GM21737 (cell line): ENCODE data around the gene CLDN19.
"Not testable (repeated sequence)": the region's sequence is repeated elsewhere in the genome, so short reads cannot be mapped to it uniquely, and the experiment has no call there.

Source experiments
- ATAC-seq: cut with Tn5 transposase; IDR thresholded peaks from one replicate; pipeline ENCODE4 v1.9.1; 2021; ENCODE audit warnings: mild to moderate bottlenecking, moderate library complexity; ENCODE audit not compliant: unreplicated experiment

The CLDN19 gene

DNA sequence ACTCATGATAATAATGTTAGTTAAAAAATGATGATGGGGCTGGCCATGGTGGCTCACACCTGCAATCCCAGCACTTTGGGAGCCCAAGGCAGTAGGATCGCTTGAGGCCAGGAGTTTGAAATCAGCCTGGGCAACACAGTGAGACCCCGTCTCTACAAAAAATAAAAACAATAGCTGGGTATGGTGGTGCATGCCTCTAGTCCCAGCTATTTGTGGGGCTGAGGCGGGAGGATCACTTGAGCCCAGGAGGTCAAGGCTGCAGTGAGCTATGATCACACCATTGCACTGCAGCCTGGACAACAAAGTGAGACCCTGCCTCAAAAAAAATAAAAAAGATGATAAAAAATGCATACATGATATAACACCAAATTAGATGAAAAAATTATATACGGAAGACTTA is 21.5 kb upstream of the CLDN19 start:
- ATAC-seq = no peak

DNA sequence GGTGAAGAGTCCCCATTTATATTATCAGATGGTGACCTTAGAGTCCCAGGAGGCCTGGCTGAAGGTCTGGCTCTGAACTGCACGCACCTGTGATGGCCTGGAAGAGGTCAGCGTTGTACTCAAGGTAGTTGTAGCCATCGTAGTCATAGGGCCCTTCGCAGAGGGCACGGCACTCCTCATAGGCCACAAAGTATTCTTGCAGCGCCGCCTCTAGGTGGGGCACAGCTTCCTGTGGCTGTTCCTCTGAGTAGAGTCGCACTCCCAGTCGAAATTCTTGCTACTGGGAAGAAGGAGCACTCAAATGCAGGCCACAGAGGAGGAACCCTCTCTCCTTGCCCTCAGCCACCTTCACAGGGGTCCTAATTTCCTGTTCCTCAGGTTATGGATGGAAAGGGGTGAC is 19.1 kb upstream of the CLDN19 start:
- no peak for ATAC-seq

DNA sequence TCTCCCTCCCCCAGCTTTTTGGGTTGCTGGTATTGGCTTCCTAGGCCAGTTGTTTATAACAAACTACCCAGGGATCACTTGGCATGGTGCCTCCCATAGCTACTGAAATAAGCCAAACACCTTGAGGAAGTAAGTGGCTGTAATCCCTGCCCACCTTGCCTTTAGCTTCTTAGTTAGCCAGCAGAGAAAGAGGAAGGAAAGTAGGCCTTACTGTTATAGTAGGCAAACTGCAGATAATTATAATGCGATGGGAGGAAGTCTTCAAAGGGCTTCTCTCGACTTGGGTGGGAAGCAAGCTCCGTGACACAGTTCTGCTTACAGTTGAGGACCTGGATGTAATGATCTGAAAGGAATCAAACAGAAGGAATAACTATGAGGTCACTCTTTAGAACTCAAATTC is 18.6 kb upstream of the CLDN19 start:
- no peak for ATAC-seq

DNA sequence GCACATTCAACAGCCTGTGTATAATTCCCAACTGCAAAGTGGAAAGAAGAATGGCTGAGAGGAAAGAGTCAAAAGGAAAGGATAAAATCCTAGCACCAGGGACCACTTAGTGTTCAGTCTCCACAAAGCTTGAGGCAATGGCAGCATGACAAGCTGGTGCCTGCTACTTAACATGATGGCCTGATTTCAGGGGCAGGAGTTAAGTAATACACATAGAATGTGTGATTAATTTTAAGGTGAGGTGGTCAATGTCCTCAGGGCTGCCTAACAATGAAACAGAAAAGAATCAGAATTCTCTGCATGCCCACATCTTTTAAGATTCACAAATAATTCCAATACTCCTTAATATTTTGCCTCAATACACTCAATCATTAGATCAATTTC is 17.8 kb upstream of the CLDN19 start:
- ATAC-seq = no peak

DNA sequence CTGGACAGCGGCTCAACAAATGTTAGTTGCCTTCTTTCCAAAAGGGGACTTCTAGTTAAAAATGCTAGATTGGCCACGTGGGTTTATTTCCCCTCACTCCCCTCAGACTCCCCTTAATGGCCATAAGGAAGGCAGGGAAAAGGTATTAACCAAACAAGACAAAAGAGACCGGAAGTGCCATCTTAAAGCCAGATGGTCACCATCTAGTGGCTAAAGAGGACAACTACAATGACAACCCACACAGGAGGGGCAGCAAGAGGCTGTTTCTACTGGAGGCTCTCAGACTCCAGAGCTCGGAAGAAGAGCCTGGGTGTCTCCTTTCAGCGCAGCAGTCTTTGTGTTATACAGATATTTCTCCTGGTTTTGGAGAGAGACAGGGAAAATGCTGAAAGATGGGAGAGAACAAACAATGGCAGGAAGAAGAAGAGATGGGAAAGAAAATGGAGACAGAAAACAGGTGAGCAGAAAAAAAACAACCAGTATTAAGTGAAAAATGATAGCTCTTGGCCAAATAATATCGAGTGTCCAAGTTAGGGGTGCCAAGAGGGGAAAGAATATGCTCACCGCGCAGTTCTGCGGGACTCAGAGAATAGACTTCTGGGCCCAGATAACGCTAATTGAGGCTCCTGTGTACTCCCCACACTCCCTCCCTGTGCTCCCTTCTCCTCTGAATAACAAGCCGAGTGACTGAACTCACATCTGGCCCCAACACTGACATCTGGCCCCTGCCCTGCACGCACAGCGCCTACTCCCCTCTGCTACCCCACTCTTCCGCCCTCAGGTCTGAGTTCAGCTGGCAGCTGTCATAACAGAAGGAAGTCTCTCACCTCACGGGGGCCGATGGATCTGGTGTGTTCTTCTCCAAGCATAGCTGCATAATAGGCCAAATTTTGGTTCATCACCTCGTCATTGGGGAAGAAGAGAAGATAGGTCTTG is 17.2 kb upstream of the CLDN19 start:
- ATAC-seq = no peak

DNA sequence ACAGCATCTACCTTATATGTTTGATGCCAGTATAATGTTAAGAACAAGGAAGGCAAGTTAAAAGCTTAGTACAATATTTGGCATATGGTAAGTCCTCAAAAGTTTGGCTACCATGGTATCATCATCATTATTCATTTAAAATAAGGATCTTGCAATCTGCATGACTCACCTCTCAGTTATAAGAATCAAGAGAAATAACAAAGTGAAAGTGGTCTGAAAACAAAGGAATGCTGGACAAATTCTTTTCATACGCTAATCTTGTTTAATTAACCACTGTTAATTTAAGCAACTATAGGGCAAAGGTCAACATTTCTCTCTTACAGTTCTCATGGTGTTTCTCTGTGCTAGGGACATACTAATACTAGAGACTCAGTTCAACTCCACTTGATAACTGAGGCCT is 13.0 kb upstream of the CLDN19 start:
- no peak for ATAC-seq

DNA sequence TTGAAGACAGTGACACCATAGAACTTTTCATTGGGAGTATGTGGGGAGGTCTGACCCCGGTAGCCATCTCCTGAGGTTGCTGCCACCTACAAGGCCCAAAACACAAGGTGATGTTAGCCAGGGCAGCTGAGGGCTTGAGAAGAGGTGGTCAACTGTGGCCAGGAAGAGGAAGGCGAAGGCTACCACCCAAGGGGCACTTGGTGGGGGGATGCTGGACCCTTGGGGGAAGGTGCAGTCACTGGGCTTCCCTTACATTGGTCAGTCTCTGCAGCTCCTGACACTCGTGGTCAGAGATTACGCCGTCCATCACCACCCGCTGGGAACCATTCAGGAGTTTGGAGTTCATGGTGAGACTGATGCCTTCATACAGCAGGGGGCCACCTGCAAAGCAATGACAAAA is 12.2 kb upstream of the CLDN19 start:
- ATAC-seq = no peak

DNA sequence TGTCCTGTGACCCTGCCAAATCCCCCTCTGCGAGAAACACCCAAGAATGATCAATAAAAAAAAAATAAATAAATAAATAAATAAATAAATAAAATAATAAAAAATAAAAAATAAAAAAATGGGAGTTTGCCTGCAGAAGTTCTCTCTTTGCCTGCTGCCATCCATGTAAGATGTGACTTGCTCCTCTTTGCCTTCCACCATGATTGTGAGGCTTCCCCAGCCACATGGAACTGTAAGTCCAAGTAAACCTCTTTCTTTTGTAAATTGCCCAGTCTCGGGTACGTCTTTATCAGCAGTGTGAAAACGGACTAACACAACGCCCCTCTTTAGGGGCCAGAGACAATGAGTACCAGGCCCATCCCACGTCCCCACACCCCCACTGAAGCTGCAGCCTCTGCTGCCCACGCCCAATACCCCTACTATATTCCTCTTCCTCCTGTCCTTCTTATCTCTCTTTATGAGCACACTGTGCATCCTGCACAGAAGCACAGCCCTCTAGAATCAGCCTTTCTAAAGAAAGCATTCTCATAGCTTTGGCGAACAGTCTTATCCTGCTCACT is 11.6 kb upstream of the CLDN19 start:
- not testable (repeated sequence) for ATAC-seq

DNA sequence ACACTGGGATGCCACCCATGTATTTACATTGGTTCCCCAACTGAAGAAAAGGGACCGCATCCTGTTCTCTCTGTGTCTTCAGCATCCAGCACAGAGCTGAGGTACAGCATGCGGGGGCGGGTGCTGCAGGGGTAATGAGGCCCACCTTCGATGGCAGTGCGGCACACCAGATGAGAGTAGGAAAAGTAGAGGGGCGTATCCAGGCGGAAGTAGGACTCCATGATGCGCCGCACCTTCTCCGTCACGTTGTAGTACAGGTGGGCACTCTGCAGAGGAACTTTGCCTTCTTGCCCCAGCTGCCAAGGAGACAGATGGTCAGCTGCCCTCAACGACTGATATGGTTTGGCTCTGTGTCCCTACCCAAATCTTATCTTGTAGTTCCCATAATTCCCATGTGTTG is 10.0 kb upstream of the CLDN19 start:
- ATAC-seq = no peak

DNA sequence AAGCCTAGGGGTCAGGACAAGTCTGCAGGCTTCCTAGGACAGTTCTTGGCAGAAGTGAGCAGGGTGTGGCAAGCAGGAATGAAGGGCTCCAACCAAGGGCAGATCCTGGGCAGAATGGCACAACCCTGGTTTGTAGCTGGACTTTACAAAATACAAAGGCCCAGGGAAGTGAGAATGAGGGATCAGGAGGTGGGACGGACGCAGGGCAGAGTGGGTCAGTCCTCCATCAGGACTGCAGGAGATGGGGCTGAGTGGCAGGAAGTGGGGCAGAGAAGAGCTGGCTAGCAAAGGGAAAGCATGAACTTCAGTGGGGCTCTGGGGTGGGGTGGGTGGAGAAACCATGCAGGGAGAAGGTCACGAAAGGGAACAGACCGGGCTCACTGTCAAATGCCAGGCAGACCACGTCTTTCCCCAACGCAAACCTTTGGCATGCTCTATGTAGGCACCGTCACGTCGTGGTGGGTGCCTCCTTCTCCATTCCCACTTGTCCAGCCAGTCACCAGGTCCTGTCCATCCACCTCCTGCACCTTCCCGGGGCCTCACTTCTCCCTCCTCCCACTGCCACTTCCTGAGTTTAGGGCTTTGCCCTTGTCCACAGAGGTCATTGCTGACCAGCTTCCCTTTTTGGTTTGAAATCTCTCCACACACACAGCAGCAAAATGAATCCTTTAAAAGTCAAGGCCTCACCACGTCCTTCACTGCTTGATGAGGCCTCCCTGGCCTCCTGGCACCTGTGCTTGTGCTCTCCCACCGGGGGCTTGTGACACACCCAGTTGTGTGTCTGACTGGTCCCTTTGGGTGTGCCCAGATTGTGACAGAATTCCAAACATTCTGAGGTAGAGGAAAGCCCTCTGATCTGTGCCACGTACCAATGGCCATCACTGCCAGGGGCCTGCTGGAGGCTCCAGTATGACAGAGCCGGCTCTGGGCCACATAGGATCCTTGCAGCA is 8.7 kb upstream of the CLDN19 start:
- no peak for ATAC-seq

DNA sequence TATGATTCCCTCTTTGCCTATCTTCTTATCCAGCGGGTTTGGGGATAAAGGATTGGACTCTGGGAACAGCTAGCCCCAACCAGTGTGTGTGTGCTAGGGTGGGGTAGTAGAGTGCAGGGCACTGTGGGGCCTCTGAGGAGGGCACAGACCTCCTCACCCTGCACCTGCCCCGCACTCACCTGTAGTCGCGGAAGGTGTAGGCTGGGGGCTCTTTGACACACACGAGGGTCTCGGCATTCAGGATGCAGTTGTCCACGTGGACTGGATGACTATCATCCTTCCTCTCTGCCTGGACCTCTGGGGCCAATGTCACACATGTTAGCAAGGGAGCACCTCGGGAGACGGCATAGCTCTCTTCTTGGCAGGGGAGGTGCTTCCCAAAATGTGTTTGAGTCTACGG is 8.0 kb upstream of the CLDN19 start:
- ATAC-seq = no peak

DNA sequence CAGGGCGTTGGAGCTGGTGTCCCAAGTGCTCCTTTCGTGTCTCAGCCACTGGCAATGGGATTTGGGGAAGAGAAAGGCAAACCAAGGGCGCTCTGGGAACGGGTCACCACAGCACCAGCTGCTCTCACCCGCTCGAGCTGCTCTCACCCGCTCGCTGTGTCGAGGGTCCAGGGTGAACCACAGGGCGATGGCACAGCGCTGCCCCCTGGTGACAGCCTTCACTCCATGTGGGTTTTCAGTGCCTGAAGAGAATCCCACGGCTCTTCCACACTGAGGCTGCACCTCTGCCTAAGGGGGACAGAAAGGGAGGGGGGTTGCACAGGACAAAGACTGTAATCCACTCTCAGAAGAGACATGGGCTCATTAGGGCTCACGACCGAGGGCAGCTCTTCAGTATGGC is 7.1 kb upstream of the CLDN19 start:
- ATAC-seq = no peak

DNA sequence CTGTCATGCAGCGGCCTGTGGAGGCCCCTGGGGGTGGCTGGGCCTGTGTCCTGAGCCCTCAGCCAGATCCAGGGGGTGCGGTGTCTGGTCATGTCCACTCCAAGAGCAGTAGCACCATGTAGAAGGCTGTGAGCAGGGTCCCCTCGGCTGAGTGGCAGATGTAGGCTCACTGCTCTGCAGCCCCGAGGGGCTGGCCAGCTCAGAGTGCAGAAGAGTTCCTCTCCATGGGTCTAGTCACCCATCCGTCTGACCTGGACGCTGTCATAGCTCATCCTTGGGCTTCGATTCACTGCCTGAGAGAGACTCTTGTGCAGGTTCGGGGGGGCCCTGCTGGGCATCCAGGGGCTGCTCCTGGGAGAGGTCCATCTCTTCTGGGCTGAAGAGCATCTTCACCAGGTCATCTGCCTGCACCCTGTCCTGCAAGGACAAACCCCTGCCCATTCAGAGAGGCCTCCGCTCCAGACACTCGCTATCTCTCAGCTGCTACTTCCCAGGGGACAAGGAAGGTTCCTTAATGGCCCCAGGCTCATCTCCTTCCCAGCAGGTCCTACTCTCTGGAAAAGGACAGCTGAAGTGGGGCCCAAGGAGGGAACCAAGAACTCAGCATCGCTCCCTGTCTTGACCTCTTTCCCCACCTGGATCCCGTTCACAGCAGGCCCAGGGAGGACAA is 6.5 kb upstream of the CLDN19 start:
- no peak for ATAC-seq

DNA sequence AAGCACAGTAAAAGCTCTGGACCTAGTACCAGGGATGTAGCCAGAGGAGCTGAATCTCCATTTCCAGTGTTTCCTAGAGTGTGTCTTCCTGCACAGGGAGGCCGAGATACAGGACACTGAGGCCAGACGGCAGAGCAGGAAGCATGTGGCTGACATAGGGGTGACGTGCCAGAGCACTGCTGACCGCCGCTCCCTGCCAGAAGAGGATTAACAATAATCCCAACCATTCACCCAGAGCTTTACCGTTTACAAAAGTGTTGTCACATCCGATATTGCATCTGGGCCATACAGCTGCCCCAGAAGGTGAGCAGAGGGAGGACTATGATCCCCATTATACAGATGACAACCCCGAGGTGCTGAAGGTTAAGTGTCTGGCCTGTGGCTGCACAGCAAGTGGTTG is 5.8 kb upstream of the CLDN19 start:
- no peak for ATAC-seq

DNA sequence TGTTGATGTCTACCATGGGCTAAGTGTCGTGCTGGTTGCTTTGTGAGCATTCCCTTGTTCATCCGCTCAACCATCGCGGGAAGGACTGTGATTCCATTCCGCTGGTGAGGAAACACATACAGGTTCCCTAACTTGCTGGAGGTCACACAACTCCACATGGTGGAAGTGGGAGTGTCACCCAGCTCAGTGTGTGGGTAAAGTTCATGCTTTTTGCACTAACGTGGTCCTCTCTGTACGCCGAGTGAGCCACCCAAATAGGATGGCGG is 4.0 kb upstream of the CLDN19 start:
- no peak for ATAC-seq

DNA sequence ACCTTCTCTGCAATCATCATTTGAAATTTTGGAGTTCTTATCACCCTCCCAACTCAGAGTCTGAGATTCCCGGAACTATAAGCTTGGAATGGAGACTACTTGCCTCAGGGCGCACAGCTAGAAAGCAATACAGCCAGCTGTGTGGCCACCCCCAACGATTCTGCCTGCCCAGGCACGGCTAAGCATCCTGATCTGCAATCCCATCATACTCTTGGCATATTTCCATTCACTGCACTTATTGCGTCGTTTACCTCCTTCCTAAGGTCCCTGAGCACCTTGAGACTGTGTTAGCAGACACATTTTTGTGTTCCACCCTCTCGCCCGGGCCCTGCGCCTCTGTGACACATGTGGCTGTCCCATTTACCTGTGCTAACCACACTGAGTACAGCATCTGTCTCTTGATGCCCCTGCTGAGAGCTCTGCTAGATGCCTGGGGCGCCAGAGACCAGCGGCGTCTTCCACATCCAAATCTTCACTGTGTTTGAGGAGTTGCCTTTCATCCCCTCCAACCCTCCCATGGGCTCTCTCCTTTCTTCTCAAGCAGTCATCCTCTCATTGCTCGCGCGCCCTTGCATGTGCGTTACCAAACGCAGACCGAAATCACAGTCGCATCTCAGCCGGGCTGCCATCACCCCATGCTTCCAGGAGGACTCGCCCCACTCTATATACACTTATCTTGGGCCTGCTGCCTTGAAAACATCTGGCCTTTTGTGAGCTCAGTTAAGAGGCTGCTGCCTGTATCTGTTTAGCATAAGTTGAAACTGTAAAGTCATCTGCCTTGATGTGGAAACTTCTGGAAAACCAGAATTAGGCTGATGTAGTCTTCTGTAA is 3.5 kb upstream of the CLDN19 start:
- no peak for ATAC-seq

DNA sequence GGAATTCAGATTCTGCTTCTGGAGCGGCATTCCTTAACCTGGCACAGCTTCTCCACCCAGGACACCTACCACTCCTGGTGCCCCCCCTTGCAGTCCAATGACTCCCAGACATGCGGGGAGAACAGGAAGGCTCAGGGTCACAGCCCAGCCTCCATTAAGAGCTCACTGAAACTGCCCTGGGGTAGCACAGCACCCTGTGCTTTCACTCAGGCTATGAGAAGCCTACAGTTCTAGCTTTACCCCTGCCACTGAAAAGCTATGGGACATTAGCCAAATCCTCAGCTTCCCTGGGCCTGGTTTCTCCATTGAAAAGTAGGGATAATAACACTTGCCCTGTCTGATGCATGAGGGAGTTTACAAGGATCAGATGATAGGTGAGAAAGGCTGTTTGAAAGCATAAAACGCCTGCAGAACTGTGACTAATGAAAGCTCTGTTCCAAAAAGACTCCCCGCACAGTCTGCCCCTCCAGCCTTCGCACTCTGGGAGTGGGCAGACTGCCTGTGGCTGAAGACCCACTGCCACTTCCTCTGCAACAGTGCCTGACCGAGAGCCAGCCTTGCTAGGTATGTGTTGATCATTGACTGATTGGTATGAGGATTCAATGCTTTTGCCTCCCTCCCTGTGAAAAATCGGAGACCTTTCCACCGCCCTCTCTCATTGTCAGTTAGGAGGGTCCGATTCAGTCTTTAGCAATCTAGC is 2.7 kb upstream of the CLDN19 start:
- no peak for ATAC-seq

DNA sequence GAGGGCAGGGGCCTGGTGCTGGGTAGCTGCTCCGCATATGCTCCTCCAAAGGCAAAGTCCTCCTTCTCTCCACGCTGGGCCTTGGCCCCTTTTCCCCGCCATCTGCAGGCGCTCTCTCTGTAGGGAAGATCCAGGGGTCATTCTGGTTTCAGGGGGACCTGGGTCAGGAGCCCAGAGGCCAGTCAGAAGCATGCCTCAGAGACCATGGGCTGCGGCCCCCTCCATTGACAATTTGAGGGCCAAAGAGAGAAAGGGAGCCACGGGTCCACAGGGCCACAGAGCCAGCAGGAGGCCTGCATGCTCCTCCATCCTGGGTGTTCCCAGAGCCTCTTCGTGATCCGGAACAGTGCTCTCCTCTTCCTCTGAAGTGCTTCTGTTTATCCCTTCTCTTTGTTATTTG is 2.1 kb upstream of the CLDN19 start:
- ATAC-seq = no peak

DNA sequence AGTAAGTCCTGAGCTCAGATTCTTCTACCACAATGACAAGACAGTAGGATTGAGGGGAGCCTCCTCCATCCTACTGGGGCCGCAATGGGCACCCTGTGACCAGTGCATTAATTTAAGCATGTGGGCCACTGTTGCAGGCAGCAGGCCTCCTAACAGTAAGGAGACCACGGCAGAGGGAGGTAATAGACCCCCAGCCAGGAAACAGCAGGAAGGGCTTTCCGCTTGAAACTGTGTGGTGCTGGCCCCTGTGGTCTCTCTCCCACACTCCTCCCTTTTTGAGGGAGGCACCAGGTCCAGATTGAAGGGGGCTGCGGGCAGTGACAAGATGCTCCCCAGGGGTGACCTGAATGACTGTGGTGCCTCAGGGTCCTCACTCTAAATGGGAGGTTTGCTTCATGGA is 1.7 kb upstream of the CLDN19 start:
- ATAC-seq = no peak
